ENCODE measurements around the gene SPTA1. TPM values are rescaled to one million over a fixed set of nuclear protein-coding genes. Genes with fewer than 3 reads are reported as not detected.

Gene SPTA1
- total RNA-seq, 1 experiment from 2014 or later, result not detected

- RAD21 ChIA-PET (ENCODE audit: low non-redundant PET in 1 of 2, low total read pairs in 2 of 2, uncharacterized antibody in 2 of 2, unreplicated experiment in 2 of 2), result no interaction called here
- POLR2A ChIA-PET, result no interaction called here
- Histone ChIP-seq H3K9me3 (ENCODE audit: control insufficient read depth in 1 of 2, insufficient read depth in 1 of 2, low read depth in 1 of 2, low read length in 2 of 2) (no peaks in the 10 kb centered on the region), H3K4me2 (ENCODE audit: low read length) (no peak overlapping the region), H3K4me3 (replicated peaks in 1 of 2; ENCODE audit: low read depth in 1 of 2, low read length in 2 of 2) (no peak overlapping the region), H3K9ac (ENCODE audit: low read length) (no peak overlapping the region), H3K27ac (ENCODE audit: low read depth, low read length) (no peak overlapping the region), H3K79me2 (ENCODE audit: insufficient read depth, low read length) (no peaks in the 10 kb centered on the region), H3K9me2 (ENCODE audit: insufficient read depth) (no peaks in the 10 kb centered on the region), H3K36me3 (ENCODE audit: control insufficient read depth in 1 of 2, insufficient read depth in 2 of 2, low read length in 2 of 2) (no peaks in the 10 kb centered on the region), H3K27me3 (ENCODE audit: insufficient read depth, low read length) (no peaks in the 10 kb centered on the region), H2AFZ (ENCODE audit: low read depth, low read length, poor library complexity, severe bottlenecking) (no peak overlapping the region), H4K20me1 (ENCODE audit: insufficient read depth) (no peaks in the 10 kb centered on the region), H3K4me1 (ENCODE audit: control insufficient read depth in 1 of 2, insufficient read depth in 2 of 2, low read length in 2 of 2) (no peaks in the 10 kb centered on the region)
- no peak for ATAC-seq
- no peak for DNase-seq (ENCODE audit: low read depth, low spot score)
- no peak for TF ChIP-seq CBX3 (IDR thresholded peaks at IDR 0.05; ENCODE audit: low read depth)
- no TSS peak for BruUV-seq (replicated peaks)
- intact Hi-C loops (cut with micrococcal nuclease), result no loop called here
- CTCF ChIA-PET, result no interaction called here
Observed at GRCh38 chr1:158685085-158685484, 1.4 kb downstream of the SPTA1 start.

GRCh38 chr1:158681606-158682005 is 4.9 kb downstream of the SPTA1 start:
- POLR2A ChIA-PET, result no interaction called here

More at GRCh38 chr1:158681606-158682005, 4.9 kb downstream of the SPTA1 start:
- Histone ChIP-seq H3K9me3 (ENCODE audit: control insufficient read depth in 1 of 2, insufficient read depth in 1 of 2, low read depth in 1 of 2, low read length in 2 of 2) (peaks cover 0 to 4% of the 10 kb centered on the region in 2 experiments; a peak in 1 of 4 replicates), H3K9me2 (ENCODE audit: insufficient read depth) (no peaks in the 10 kb centered on the region), H3K4me3 (replicated peaks in 1 of 2; ENCODE audit: low read depth in 1 of 2, low read length in 2 of 2) (no peak overlapping the region), H3K79me2 (ENCODE audit: insufficient read depth, low read length) (no peaks in the 10 kb centered on the region), H3K27ac (ENCODE audit: low read depth, low read length) (no peak overlapping the region), H3K4me1 (ENCODE audit: control insufficient read depth in 1 of 2, insufficient read depth in 2 of 2, low read length in 2 of 2) (no peaks in the 10 kb centered on the region), H3K36me3 (ENCODE audit: control insufficient read depth in 1 of 2, insufficient read depth in 2 of 2, low read length in 2 of 2) (no peaks in the 10 kb centered on the region), H3K27me3 (ENCODE audit: insufficient read depth, low read length) (no peaks in the 10 kb centered on the region), H4K20me1 (ENCODE audit: insufficient read depth) (no peaks in the 10 kb centered on the region), H3K9ac (ENCODE audit: low read length) (no peak overlapping the region), H3K4me2 (ENCODE audit: low read length) (no peak overlapping the region), H2AFZ (ENCODE audit: low read depth, low read length, poor library complexity, severe bottlenecking) (no peak overlapping the region)
- intact Hi-C loops (cut with micrococcal nuclease), result no loop called here
- CTCF ChIA-PET, result no interaction called here
- TF ChIP-seq ZFX (IDR thresholded peaks at IDR 0.05), result no peak
- TF ChIP-seq EGR1 (IDR thresholded peaks at IDR 0.05; ENCODE audit: low read depth), result no peak
- no peak for TF ChIP-seq ZNF274 (IDR thresholded peaks at IDR 0.05; ENCODE audit: low read depth, low read length)
- no peak for TF ChIP-seq ZBTB33 (IDR thresholded peaks at IDR 0.05; ENCODE audit: extremely low read depth, insufficient replicate concordance, low read length)
- TF ChIP-seq CEBPB (IDR thresholded peaks at IDR 0.05; ENCODE audit: low read depth), result no peak
- TF ChIP-seq EZH2 (IDR thresholded peaks at IDR 0.05), result no peak
- TF ChIP-seq POLR2AphosphoS5 (IDR thresholded peaks at IDR 0.05; ENCODE audit: low read depth, low read length), result no peak
- no peak for TF ChIP-seq ELF1 (IDR thresholded peaks at IDR 0.05; ENCODE audit: borderline replicate concordance, low read depth)
- RAD21 ChIA-PET (ENCODE audit: low non-redundant PET in 1 of 2, low total read pairs in 2 of 2, uncharacterized antibody in 2 of 2, unreplicated experiment in 2 of 2), result no interaction called here
- ATAC-seq, result no peak
- DNase-seq (ENCODE audit: low read depth, low spot score), result no peak
- no TSS peak for BruUV-seq (replicated peaks)
